H7 (cell line): ENCODE measurements around the gene CA9. TPM values are rescaled to one million over a fixed set of nuclear protein-coding genes. Genes with fewer than 3 reads are reported as not detected.
A peak's percentile ranks its signal among the peaks of the same experiment; 100 is the strongest.

Experiments used
- DNase-seq: peaks from one replicate; pipeline ENCODE4 v3.0.0; 2012
- H3K27me3 ChIP-seq: 2 replicates; pipeline ENCODE4 v1.6.0; 2011; ENCODE audit warnings: mild to moderate bottlenecking, low read length; ENCODE audit not compliant: control insufficient read depth, insufficient read depth
- H3K36me3 ChIP-seq: replicated peaks from 2 replicates; pipeline ENCODE4 v1.5.1; 2011; ENCODE audit warnings: low read length; ENCODE audit not compliant: control insufficient read depth, insufficient read depth
- H3K4me3 ChIP-seq: 2 replicates; pipeline ENCODE4 v1.5.1; 2011; ENCODE audit warnings: low read depth, mild to moderate bottlenecking, control low read depth, low read length, moderate library complexity; ENCODE audit not compliant: insufficient read depth
- total RNA-seq: library from RNA; depleted of rRNA; stranded (reverse); fragments of >200 nt; shearing (Covaris generic); gene quantifications from 2 replicates; pipeline ENCODE4 v1.2.3, GENCODE V29; 2014

The CA9 gene
- total RNA-seq, 1 experiment from 2014 or later = not detected

DNA sequence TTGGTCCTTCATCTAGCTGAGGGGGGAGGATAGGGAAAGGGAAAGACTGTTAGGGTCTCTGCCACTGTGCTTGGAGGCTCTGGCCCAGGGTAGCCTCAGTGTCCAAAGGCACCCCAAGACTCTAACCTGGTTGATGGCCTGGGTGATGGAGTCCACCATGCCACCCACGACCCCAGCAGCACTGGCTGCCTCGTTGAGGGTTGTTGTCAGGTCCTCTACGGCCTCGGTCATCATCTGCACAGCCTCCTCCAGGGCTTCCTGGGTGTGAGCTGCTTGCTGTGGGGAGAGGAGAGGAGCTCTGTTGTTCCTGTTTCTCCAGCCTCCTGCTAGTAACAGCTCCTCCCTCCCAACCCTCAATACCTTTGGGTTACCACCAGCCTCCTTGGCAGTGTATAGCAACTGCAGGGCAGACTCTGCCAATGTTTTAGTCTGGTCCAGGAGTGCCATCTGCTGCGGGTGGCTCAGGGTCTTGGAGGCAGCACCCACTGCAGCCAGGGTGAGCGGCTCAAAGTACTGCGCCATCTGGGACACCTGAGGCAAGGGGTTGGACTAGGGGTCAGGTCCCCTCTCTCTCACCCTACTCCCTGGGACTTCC is 32.2 kb downstream of the CA9 start:
- no peak for DNase-seq
- Histone ChIP-seq H3K4me3 (no peak overlapping the region), H3K27me3 (no peaks in the 10 kb centered on the region), H3K36me3 (peaks cover 73% of the 10 kb centered on the region)

DNA sequence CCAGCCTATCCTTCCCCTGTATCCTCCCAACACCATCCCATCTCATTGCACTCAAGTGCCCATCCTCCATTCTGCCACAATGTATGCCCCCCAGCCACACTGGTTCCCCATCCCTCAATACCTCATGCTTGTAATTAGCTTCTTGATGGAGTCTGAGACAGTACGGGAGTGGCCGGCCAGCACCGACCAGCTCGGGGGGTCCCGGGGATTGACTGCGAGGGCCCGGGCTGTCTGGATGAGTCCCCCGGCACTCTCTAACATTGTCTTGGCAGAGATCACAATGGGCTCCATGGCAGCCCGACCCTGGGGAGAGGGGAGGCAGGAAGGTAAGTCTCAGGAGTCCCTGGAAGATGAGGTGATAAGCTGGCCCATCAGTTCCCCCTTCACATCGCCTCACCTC is 33.2 kb downstream of the CA9 start:
- no peak for DNase-seq
- peaks cover 75% of the 10 kb centered on the region for H3K36me3 ChIP-seq
- H3K27me3 ChIP-seq = no peaks in the 10 kb centered on the region
- H3K4me3 ChIP-seq = no peak overlapping the region

DNA sequence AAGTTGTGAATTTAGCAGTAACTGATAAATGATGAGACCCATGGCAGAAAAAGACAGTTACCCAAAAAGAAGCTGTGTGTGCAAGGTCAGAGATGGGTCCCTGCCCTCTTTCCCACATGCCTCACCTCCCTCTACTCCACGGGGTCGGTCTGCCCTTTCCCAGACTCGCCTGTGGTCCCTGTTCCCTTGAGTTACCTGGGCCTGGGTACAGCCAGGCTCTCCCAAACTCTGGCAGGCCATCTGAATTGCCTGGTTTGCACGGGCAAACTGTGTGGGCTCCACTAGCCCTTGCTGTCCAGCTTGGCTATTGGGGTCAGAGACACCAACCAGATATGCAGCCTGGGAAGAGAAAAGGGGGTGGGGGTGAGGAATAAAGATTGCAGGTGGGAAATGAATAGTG is 34.4 kb downstream of the CA9 start:
- H3K36me3 ChIP-seq = peaks cover 72% of the 10 kb centered on the region
- no peak for DNase-seq
- no peak overlapping the region for H3K4me3 ChIP-seq
- H3K27me3 ChIP-seq = no peaks in the 10 kb centered on the region

GRCh38 chr9:35710818-35711500 is 37.2 kb downstream of the CA9 start:
- no peak overlapping the region for H3K4me3 ChIP-seq
- H3K36me3 ChIP-seq = peaks cover 63% of the 10 kb centered on the region
- DNase-seq = no peak

DNA sequence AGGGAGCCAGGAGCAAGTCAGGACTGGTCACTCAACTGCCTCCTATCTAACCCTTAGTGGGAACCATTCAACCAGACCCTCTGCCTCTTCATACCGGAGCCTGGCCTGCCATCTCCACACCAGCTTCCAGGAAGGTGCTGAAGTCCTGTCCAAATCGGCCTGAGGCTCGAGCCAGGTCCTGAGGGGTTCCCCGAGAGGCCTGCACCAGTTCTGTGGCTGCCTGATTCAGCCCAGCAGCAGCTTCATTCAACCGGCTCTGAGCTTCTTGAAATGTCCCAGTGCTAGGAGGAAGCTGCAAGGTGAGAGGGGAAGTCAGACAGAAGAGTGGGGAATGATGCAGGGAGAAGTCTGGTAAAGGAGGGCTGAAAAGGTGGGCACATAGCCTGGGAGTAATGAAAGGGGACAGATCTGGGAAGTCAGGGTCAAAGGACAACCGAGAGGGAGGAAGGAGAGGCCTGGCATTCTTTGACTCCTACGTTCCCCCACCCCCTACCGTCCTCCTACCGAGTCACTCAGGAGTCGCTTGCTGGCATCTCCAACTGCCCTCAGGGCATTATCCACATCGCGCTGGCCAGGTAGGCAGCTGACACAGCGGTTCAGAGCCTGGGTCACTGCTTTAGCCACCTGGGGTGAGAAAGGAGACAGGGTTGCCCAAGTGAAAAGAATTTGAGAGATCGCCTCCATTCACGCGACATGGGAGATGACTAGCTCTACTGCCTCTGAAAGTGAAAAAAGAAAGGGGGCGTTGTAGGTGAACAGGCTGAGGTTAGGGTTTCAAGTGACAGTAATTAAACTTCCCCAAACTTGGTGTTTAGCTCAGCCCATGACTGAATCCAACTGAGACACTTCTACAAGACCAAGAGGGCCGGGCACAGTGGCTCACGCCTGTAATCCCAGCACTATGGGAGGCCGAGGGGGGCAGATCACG is 38.0 kb downstream of the CA9 start:
- Histone ChIP-seq H3K27me3 (no peaks in the 10 kb centered on the region), H3K36me3 (peaks cover 64% of the 10 kb centered on the region), H3K4me3 (no peak overlapping the region)
- no peak for DNase-seq

More at GRCh38 chr9:35710818-35711500, 37.2 kb downstream of the CA9 start:
- no peaks in the 10 kb centered on the region for H3K27me3 ChIP-seq

DNA sequence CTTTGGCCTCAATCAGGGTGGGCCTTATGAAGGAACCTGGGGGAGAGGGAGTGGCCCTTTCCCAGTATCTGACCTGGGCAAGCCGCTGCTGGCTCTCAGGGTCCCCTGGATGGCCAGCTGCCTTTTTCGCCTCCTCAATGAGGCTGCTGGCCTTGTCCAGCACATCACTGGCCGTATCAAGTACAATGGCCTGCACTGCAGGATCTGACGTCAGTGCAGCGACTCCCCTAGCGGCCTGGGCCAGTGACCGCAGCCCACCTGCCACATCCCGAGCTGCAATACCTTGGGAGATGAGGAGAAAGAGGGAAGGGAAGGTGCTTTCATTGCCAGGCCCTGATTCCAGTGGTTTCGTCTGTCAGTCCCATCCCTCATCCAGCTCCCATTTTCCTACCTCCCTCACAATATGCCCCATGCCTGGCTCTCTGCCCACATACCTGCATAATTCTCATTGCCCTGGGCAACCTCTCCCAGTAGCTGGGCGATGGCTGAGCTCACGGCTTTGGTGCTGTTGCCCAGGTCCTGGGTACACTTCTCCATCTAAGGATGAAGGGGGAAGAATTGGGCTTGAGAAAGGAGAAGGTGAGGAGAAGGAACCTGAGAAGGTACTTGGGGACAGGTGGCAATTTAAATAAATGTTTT is 39.2 kb downstream of the CA9 start:
- Histone ChIP-seq H3K27me3 (no peaks in the 10 kb centered on the region), H3K4me3 (no peak overlapping the region), H3K36me3 (peaks cover 65% of the 10 kb centered on the region)
- peak; percentile 61 for DNase-seq

- H3K27me3 ChIP-seq = no peaks in the 10 kb centered on the region
- DNase-seq = no peak
- no peak overlapping the region for H3K4me3 ChIP-seq
- peaks cover 66% of the 10 kb centered on the region for H3K36me3 ChIP-seq
Measured at GRCh38 chr9:35713578-35713977, 39.9 kb downstream of the CA9 start.

DNA sequence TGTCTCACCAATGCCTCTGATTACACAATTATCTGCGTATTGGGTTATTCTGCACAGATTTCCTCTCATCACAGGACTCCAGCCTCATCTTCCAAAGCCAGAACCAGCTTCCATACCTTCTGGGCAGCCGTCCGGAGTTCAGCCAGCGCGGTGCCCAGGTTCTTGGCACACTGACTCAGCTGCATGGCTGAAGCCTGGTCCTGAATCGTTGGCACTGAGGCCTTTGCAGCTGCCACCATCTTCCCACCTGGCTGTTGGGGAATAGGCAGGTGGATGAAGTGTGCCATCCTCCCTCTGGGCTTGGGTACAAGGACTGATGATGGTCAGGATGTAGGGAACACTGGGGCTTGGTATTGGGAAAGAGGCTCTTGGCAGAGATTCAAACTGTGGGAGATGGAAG is 40.4 kb downstream of the CA9 start:
- no peak for DNase-seq
- H3K4me3 ChIP-seq = no peak overlapping the region
- peaks cover 69% of the 10 kb centered on the region for H3K36me3 ChIP-seq
- no peaks in the 10 kb centered on the region for H3K27me3 ChIP-seq

GRCh38 chr9:35714579-35715252 is 41.0 kb downstream of the CA9 start:
- Histone ChIP-seq H3K4me3 (no peak overlapping the region), H3K27me3 (no peaks in the 10 kb centered on the region), H3K36me3 (peaks cover 72% of the 10 kb centered on the region)
- DNase-seq = peak; percentile 35

DNA sequence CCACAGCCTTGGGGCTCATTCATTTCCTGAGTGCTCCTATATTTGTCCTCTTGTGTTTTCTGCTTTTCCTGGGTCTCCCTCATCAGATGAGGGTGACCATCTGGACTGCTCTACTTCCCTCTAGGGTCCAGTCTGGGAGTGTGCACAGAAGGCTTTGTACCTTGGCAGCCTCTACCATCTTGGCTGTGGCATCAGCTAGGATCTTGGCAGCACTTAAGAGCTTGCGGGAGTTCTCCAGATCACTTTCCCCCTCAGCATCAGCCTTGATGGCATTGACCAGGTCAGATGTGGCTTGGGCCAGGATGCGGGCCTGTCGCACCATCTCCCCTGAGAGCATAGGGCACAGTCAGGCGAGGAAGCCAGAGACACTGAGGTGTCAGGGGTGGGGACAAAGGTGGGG is 42.5 kb downstream of the CA9 start:
- peaks cover 73% of the 10 kb centered on the region for H3K36me3 ChIP-seq
- H3K4me3 ChIP-seq = no peak overlapping the region
- no peaks in the 10 kb centered on the region for H3K27me3 ChIP-seq
- DNase-seq = no peak

DNA sequence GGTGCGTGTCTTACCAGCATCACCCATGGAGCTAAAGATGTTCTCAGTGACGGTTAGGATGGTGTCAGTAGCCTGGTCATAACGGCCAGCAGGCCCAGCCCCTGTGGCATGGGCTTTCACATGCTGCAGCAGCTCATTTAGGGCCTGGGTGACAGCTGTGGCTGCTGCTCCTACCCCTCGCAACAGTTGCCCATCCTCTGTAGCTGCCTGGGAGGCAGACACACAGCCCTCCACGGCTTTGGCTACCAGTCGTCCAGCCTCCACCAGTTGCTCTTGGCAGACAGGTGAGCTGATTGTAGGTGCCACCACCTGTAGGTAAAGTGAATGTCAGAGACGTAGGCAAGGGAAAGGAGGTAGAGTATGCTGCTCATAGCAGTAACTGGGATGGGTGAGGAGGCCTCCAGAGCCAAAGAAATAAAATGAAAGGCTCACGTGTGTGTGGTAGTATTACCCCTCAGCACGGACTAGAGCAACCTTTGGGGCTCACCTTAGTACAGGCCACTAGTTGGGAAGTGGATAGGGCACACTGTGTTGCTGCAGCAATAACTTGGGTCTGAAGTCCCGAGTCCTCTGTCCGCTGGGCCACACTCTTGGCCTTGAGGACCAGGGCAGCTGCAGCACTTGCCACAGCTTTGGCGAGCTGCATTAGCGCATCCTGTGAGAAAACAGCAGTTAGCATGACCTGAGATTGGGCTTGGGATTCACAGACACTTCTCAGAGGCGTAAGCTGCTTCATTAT is 43.6 kb downstream of the CA9 start:
- no peaks in the 10 kb centered on the region for H3K27me3 ChIP-seq
- H3K36me3 ChIP-seq = peaks cover 72% of the 10 kb centered on the region
- DNase-seq = no peak
- H3K4me3 ChIP-seq = no peak overlapping the region

GRCh38 chr9:35718721-35719511 is 45.2 kb downstream of the CA9 start:
- no peak overlapping the region for H3K4me3 ChIP-seq
- DNase-seq = no peak
- peaks cover 76% of the 10 kb centered on the region for H3K36me3 ChIP-seq
- no peaks in the 10 kb centered on the region for H3K27me3 ChIP-seq

GRCh38 chr9:35719546-35719945 is 45.8 kb downstream of the CA9 start:
- DNase-seq = no peak
- Histone ChIP-seq H3K36me3 (peaks cover 72% of the 10 kb centered on the region), H3K4me3 (no peak overlapping the region), H3K27me3 (no peaks in the 10 kb centered on the region)
